K562 (cell line): ENCODE measurements around the gene BTBD17. TPM values are rescaled to one million over a fixed set of nuclear protein-coding genes. Genes with fewer than 3 reads are reported as not detected.

Source experiments
- BDP1 ChIP-seq: IDR thresholded peaks from 3 replicates; pipeline ENCODE4 v1.6.1; 2011; ENCODE audit not compliant: insufficient read length, insufficient read depth
- ETS1 ChIP-seq: conservative IDR thresholded peaks from 2 replicates; pipeline ENCODE4 v1.6.1; 2011; ENCODE audit warnings: low read depth, mild to moderate bottlenecking, low read length; ENCODE audit not compliant: control insufficient read depth
- HDGF ChIP-seq: fragments of 450-650 bp; IDR thresholded peaks from 2 replicates; pipeline ENCODE4 v1.6.1; 2016
- MNT ChIP-seq, 2 experiments: fragments of 450-650 bp; conservative IDR thresholded peaks; 2 replicates each; pipeline ENCODE4 v1.6.1; 2017; ENCODE audit warnings: mild to moderate bottlenecking in 2 of 2, moderate library complexity in 2 of 2
- MYBL2 ChIP-seq, 2 experiments: fragments of 450-650 bp in 1 of 2; sonication (generic) in 1 of 2; formaldehyde crosslinking in 1 of 2; IDR thresholded peaks; 2 replicates each; pipeline versions ENCODE4 v1.6.1 to v1.8.1; 2017 to 2022; ENCODE audit warnings: borderline replicate concordance in 1 of 2, inconsistent platforms in 1 of 2, low read depth in 1 of 2, mild to moderate bottlenecking in 1 of 2, missing genetic modification reagents in 1 of 2, moderate library complexity in 1 of 2
- MYC ChIP-seq, 2 experiments: fragments of 250-450 bp in 1 of 2; sonication (Bioruptor Pico) in 1 of 2; IDR thresholded peaks; 2 replicates each; pipeline versions ENCODE4 v1.5.1 to v1.6.1; 2012 to 2021; ENCODE audit warnings: low read depth in 2 of 2, borderline replicate concordance in 1 of 2, improper control_type of control experiment in 1 of 2, low read length in 1 of 2, mild to moderate bottlenecking in 1 of 2, moderate library complexity in 1 of 2
- NCOA6 ChIP-seq: fragments of 450-650 bp; IDR thresholded peaks from 2 replicates; pipeline ENCODE4 v1.6.1; 2017; ENCODE audit warnings: mild to moderate bottlenecking
- NFIC ChIP-seq: fragments of 450-650 bp; IDR thresholded peaks from 2 replicates; pipeline ENCODE4 v1.6.1; 2017; ENCODE audit warnings: mild to moderate bottlenecking, inconsistent platforms
- RBBP5 ChIP-seq: fragments of 200-600 bp; sonication (generic); IDR thresholded peaks from 2 replicates; pipeline ENCODE4 v1.6.1; 2012; ENCODE audit warnings: borderline replicate concordance, mild to moderate bottlenecking, low read length, control low read depth, inconsistent platforms; ENCODE audit not compliant: insufficient read depth, poor library complexity, severe bottlenecking
- SP2 ChIP-seq: IDR thresholded peaks from 2 replicates; pipeline ENCODE4 v1.6.1; 2011; ENCODE audit warnings: mild to moderate bottlenecking, low read depth, low read length, moderate library complexity; ENCODE audit not compliant: poor library complexity, severe bottlenecking; ENCODE audit errors: extremely low read depth
- SRSF7 ChIP-seq: fragments of 200-400 bp; formaldehyde crosslinking; optimal IDR thresholded peaks from 2 replicates; pipeline ENCODE3; 2017; ENCODE audit warnings: mild to moderate bottlenecking, low read depth, low read length
- ZNF449 ChIP-seq: fragments of 250-450 bp; sonication (Bioruptor Pico); IDR thresholded peaks from 2 replicates; pipeline ENCODE4 v1.8.0; 2022; ENCODE audit warnings: moderate library complexity, mild to moderate bottlenecking, inconsistent platforms
- ZNF584 ChIP-seq: fragments of 200-800 bp; sonication (Bioruptor generic); IDR thresholded peaks from 2 replicates; pipeline ENCODE4 v1.6.1; 2016; ENCODE audit warnings: low read depth, mild to moderate bottlenecking, missing genetic modification characterization, missing compliant biosample characterization
- polyA plus RNA-seq, 8 experiments: library from polyadenylated mRNA; depleted of rRNA in 4 of 8; stranded (reverse) in 5 of 8; unstranded in 3 of 8; fragments of >200 nt; fragmentation: Nextera tagmentation in 2 of 8; fragmentation: Illumina TruSeq in 1 of 8; extraction: Ambion mirVana in 2 of 8; extraction: Trizol in 1 of 8; gene quantifications; 2 replicates each; pipeline versions ENCODE4 v1.2.1 to v1.2.3, GENCODE V29; 2011 to 2014; ENCODE audit warnings: inconsistent platforms in 1 of 8, missing spikeins in 1 of 8
- total RNA-seq, 7 experiments: library from RNA; depleted of rRNA in 6 of 7; stranded (reverse); fragments of >200 nt in 6 of 7; fragmentation: Illumina TruSeq in 2 of 7; extraction: Trizol in 2 of 7; gene quantifications; 2 replicates each; pipeline versions ENCODE4 v1.2.1 to v1.2.3, GENCODE V29; 2011 to 2021; ENCODE audit warnings: low replicate concordance in 1 of 7
- TF ChIP-seq, protein P1 (sequence below): sonication (generic); formaldehyde crosslinking; IDR thresholded peaks from 2 replicates; pipeline ENCODE4 v1.8.0; 2022; ENCODE audit warnings: missing genetic modification reagents, mild to moderate bottlenecking, borderline replicate concordance
- TF ChIP-seq, protein P2 (sequence below), 3 experiments: fragments of 200-800 bp in 1 of 3; sonication (Bioruptor generic) in 1 of 3; sonication (generic) in 1 of 3; formaldehyde crosslinking in 1 of 3; IDR thresholded peaks; 2 replicates each; pipeline versions ENCODE4 v1.6.1 to v1.8.0; 2016 to 2022; ENCODE audit warnings: mild to moderate bottlenecking in 2 of 3, missing compliant biosample characterization in 2 of 3, missing genetic modification characterization in 2 of 3, missing genetic modification reagents in 1 of 3

The BTBD17 gene
- total and polyA plus RNA-seq, 9 of the 15 experiments (the other 6 are each of a cell fraction or from before 2014, with no cell fraction given): not detected

DNA sequence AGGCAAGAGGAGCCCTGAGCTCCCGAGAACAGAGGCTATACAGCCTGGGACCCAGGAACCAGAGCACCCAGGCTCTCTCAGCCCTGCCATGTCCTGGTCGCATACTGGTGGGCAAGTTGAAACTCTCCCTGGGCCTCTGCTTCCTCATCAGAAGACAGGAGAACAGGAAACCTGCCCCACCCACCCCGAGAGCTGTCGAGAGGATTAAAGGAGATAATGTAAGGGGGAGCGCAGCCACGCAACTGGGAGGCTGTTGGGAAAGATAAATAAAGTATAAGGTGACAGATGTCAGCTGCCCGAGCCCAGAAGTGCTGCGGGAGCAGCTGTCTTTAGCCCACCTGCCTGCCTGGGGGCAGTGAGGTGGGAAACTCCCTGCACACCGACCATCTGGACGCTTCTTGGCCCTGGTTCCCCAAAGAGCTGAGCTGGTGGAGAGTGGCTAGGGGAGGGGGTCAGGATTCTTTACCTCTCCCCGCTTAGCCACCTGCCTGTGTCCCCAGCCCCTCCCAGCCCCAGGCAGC lies 28.8 kb downstream of the BTBD17 start (continued):
- TF ChIP-seq ZNF449 (CRISPR knock-in tag): no peak
- peak in 1 of 2 experiments; percentile 80; a peak in 2 of 4 replicates for TF ChIP-seq MNT (conservative IDR thresholded peaks at IDR 0.05)
- no peak for TF ChIP-seq BDP1
- TF ChIP-seq MYC (IDR thresholded peaks at IDR 0.05; ENCODE audit: low read depth, low read length): no peak
- TF ChIP-seq MYC (CRISPR knock-in tag; IDR thresholded peaks at IDR 0.05; ENCODE audit: borderline replicate concordance, low read depth): no peak
- TF ChIP-seq, protein P1, sequence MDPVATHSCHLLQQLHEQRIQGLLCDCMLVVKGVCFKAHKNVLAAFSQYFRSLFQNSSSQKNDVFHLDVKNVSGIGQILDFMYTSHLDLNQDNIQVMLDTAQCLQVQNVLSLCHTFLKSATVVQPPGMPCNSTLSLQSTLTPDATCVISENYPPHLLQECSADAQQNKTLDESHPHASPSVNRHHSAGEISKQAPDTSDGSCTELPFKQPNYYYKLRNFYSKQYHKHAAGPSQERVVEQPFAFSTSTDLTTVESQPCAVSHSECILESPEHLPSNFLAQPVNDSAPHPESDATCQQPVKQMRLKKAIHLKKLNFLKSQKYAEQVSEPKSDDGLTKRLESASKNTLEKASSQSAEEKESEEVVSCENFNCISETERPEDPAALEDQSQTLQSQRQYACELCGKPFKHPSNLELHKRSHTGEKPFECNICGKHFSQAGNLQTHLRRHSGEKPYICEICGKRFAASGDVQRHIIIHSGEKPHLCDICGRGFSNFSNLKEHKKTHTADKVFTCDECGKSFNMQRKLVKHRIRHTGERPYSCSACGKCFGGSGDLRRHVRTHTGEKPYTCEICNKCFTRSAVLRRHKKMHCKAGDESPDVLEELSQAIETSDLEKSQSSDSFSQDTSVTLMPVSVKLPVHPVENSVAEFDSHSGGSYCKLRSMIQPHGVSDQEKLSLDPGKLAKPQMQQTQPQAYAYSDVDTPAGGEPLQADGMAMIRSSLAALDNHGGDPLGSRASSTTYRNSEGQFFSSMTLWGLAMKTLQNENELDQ (CRISPR knock-in tag): no peak
- peak; percentile 48; the same call in 1 of the 2 replicates for TF ChIP-seq ETS1
- TF ChIP-seq NFIC: peak; percentile 89
- no peak for TF ChIP-seq MYBL2 (IDR thresholded peaks at IDR 0.05; ENCODE audit: low read depth)
- TF ChIP-seq MYBL2 (CRISPR knock-in tag; IDR thresholded peaks at IDR 0.05; ENCODE audit: borderline replicate concordance): no peak
- TF ChIP-seq SRSF7: no peak
- no peak for TF ChIP-seq NCOA6
- TF ChIP-seq, protein P2, sequence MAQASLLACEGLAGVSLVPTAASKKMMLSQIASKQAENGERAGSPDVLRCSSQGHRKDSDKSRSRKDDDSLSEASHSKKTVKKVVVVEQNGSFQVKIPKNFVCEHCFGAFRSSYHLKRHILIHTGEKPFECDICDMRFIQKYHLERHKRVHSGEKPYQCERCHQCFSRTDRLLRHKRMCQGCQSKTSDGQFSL (CRISPR knock-in tag; IDR thresholded peaks at IDR 0.05): 0 out of 2 replicates have a peak, but pooled peaks have one; percentile 63
- TF ChIP-seq, protein P2 (tag; IDR thresholded peaks at IDR 0.05): peak in 1 of 2 experiments; percentile 46; a peak in 1 of 4 replicates
- TF ChIP-seq ZNF584 (CRISPR knock-in tag): 0 out of 2 replicates have a peak, but pooled peaks have one; percentile 62
- TF ChIP-seq RBBP5: no peak
- no peak for TF ChIP-seq SP2
- TF ChIP-seq HDGF: no peak
